SU-DHL-6 (cell line): ENCODE measurements around the gene RSPO3.

Experiments used
- H2AFZ ChIP-seq: fragments of 200-600 bp; sonication (generic); 2 replicates; pipeline ENCODE4 v1.6.1; 2014; ENCODE audit warnings: low read depth, mild to moderate bottlenecking, moderate library complexity, mixed read lengths, antibody characterized with exemption, low read length; ENCODE audit not compliant: severe bottlenecking
- H3F3A ChIP-seq: fragments of 200-600 bp; shearing (Covaris generic); 2 replicates; pipeline ENCODE4 v1.6.0; 2016; ENCODE audit warnings: antibody characterized with exemption, mild to moderate bottlenecking; ENCODE audit not compliant: insufficient read depth
- H3K27ac ChIP-seq: fragments of 200-600 bp; sonication (generic); 2 replicates; pipeline ENCODE4 v1.5.1; 2016; ENCODE audit warnings: low read depth, mild to moderate bottlenecking, low read length, moderate library complexity, mixed read lengths
- H3K27me3 ChIP-seq: fragments of 200-600 bp; sonication (generic), shearing (Covaris generic); 2 replicates; pipeline ENCODE4 v1.6.0; 2014; ENCODE audit warnings: mild to moderate bottlenecking, low read length
- H3K36me3 ChIP-seq: fragments of 200-600 bp; sonication (generic); 2 replicates; pipeline ENCODE4 v1.6.1; 2014; ENCODE audit warnings: mild to moderate bottlenecking, low read length, mixed read lengths
- H3K4me2 ChIP-seq: fragments of 300-600, 200-600 bp; shearing (Covaris generic), sonication (generic); 2 replicates; pipeline ENCODE4 v1.6.0; 2014; ENCODE audit warnings: low read length, low read depth, mild to moderate bottlenecking; ENCODE audit not compliant: poor library complexity, severe bottlenecking
- H3K4me3 ChIP-seq: fragments of 200-600 bp; sonication (generic); 2 replicates; pipeline ENCODE4 v1.5.1; 2014; ENCODE audit warnings: antibody characterized with exemption, low read length, mild to moderate bottlenecking, mixed read lengths; ENCODE audit not compliant: insufficient read depth, poor library complexity, severe bottlenecking
- H3K79me2 ChIP-seq: fragments of 200-600 bp; sonication (generic); 2 replicates; pipeline ENCODE4 v1.6.1; 2014; ENCODE audit warnings: mild to moderate bottlenecking, low read length, moderate library complexity; ENCODE audit not compliant: insufficient read depth
- H3K9ac ChIP-seq: fragments of 200-600 bp; sonication (generic); 2 replicates; pipeline ENCODE4 v1.7.0; 2014; ENCODE audit warnings: mild to moderate bottlenecking, low read length
- H3K9me2 ChIP-seq: fragments of 200-600 bp; sonication (generic); replicated peaks from 2 replicates; pipeline ENCODE4 v1.6.1; 2014; ENCODE audit warnings: low read length; ENCODE audit not compliant: insufficient read depth
- H3K9me3 ChIP-seq: fragments of 200-600 bp; sonication (generic); 2 replicates; pipeline ENCODE4 v1.6.1; 2014; ENCODE audit warnings: low read length, mixed read lengths; ENCODE audit not compliant: insufficient read depth
- H4K20me1 ChIP-seq: fragments of 200-600 bp; sonication (generic); 2 replicates; pipeline ENCODE4 v1.6.1; 2014; ENCODE audit warnings: low read depth, mild to moderate bottlenecking, antibody characterized with exemption, low read length, moderate library complexity, mixed read lengths
- EZH2phosphoT487 ChIP-seq: fragments of 200-600 bp; sonication (generic), shearing (Covaris generic); conservative IDR thresholded peaks from 2 replicates; pipeline ENCODE4 v1.6.1; 2018; ENCODE audit warnings: mild to moderate bottlenecking, antibody characterized with exemption, low read length, moderate library complexity, mixed read lengths
- TF ChIP-seq, protein P1 (sequence below): fragments of 200-600 bp; sonication (generic); IDR thresholded peaks from one replicate; pipeline ENCODE4 v1.5.1; 2017; ENCODE audit warnings: antibody characterized with exemption, mild to moderate bottlenecking, low read length, moderate library complexity; ENCODE audit not compliant: insufficient read depth, poor library complexity, severe bottlenecking

The RSPO3 gene

DNA sequence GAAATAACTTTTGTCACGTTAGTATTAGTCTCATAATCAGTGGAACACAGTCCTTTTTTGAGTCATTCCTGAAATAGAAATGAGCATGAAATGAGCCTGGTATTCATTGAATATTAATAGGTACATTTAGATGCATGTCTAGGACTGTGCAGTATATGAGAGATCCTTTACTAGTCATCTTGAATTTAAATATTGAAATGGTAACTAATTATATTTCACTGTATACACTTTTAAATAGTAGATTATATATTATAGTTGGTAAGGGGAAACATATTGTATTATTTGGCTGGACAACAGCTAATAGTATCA is 59.4 kb downstream of the RSPO3 start:
- Histone ChIP-seq H2AFZ (no peak overlapping the region), H3K36me3 (no peaks in the 10 kb centered on the region), H3K27ac (no peak overlapping the region), H3K9me3 (no peaks in the 10 kb centered on the region), H3K9ac (no peak overlapping the region), H3K4me3 (no peak overlapping the region), H3K9me2 (no peaks in the 10 kb centered on the region), H4K20me1 (0 out of 2 replicates have a peak, but pooled peaks cover 4% of the 10 kb centered on the region), H3F3A (no peaks in the 10 kb centered on the region), H3K27me3 (no peaks in the 10 kb centered on the region), H3K4me2 (no peak overlapping the region), H3K79me2 (no peaks in the 10 kb centered on the region)
- TF ChIP-seq EZH2phosphoT487 = no peak
- TF ChIP-seq, protein P1, sequence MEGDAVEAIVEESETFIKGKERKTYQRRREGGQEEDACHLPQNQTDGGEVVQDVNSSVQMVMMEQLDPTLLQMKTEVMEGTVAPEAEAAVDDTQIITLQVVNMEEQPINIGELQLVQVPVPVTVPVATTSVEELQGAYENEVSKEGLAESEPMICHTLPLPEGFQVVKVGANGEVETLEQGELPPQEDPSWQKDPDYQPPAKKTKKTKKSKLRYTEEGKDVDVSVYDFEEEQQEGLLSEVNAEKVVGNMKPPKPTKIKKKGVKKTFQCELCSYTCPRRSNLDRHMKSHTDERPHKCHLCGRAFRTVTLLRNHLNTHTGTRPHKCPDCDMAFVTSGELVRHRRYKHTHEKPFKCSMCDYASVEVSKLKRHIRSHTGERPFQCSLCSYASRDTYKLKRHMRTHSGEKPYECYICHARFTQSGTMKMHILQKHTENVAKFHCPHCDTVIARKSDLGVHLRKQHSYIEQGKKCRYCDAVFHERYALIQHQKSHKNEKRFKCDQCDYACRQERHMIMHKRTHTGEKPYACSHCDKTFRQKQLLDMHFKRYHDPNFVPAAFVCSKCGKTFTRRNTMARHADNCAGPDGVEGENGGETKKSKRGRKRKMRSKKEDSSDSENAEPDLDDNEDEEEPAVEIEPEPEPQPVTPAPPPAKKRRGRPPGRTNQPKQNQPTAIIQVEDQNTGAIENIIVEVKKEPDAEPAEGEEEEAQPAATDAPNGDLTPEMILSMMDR = no peak

DNA sequence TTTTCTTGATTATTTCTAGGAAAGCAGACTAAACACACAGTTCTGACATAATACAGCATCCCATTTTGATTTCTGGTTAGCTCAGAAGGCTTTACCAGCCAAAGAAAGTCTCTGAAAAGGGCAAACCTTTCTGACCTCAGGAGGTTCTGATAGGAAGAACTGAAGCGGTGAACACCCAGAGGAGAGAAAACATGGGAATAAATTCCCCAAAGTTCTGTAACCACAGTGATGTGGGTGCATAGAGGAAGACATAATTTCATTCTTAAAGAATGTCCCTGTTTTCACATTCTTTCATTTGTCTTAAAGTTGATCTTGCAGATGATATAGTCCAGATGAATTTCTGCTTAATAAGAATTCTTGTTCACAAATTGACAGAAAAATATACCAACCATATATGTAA is 60.3 kb downstream of the RSPO3 start:
- TF ChIP-seq, protein P1 = no peak
- no peak for TF ChIP-seq EZH2phosphoT487

DNA sequence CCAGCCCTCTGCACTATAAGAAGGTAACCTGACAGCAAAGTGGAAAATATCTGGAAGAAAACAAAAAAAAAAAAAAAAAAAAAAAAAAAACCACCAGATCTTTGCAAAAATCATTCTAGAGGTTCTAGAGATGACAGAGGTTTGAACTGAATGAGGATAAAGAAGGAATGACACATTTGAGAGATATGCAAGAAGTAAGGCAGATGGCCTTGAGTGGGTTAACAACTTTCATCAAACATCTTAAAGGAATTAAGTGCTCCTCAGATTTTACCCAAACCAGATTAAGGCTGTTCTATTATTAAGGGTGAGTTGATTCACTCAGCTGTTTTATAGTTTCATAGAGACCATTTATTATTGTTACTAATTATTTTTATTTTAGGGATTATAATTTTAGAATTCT is 62.0 kb downstream of the RSPO3 start:
- Histone ChIP-seq H3K27me3 (no peaks in the 10 kb centered on the region), H3K9ac (no peak overlapping the region), H3K79me2 (no peaks in the 10 kb centered on the region), H3K27ac (no peak overlapping the region), H4K20me1 (0 out of 2 replicates have a peak, but pooled peaks cover 4% of the 10 kb centered on the region), H3F3A (no peaks in the 10 kb centered on the region), H3K4me3 (no peak overlapping the region), H3K9me3 (no peaks in the 10 kb centered on the region), H2AFZ (no peak overlapping the region), H3K9me2 (no peaks in the 10 kb centered on the region), H3K4me2 (no peak overlapping the region), H3K36me3 (no peaks in the 10 kb centered on the region)
- no peak for TF ChIP-seq EZH2phosphoT487
- TF ChIP-seq, protein P1 = no peak

More for the DNA sequence above, 60.3 kb downstream of the RSPO3 start:
- Histone ChIP-seq H3F3A (no peaks in the 10 kb centered on the region), H3K4me3 (no peak overlapping the region), H3K27me3 (no peaks in the 10 kb centered on the region), H3K79me2 (no peaks in the 10 kb centered on the region), H3K4me2 (no peak overlapping the region), H2AFZ (no peak overlapping the region), H3K9me2 (no peaks in the 10 kb centered on the region), H3K36me3 (no peaks in the 10 kb centered on the region), H3K27ac (no peak overlapping the region), H4K20me1 (0 out of 2 replicates have a peak, but pooled peaks cover 4% of the 10 kb centered on the region), H3K9ac (no peak overlapping the region), H3K9me3 (no peaks in the 10 kb centered on the region)

DNA sequence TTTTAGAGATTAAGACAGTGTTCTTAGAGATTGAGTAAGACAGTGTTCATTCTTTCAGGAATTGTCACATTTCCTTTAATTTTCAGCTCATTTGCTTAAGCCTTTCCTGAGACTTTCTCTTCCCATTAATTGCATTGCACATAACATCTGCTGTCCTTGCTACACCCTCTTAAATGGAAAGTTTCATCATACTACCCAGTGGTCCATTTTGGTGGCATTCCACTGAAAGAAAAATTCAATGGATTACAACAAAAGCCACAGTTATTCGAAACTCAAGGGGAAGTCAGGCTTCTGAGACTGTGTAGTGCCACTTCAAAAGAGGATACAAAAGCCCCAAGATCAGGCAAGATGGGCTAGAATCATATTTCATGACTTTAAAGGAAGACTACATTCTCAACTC is 64.0 kb downstream of the RSPO3 start:
- Histone ChIP-seq H2AFZ (no peak overlapping the region), H3K27me3 (no peaks in the 10 kb centered on the region), H3K4me2 (no peak overlapping the region), H3K9ac (no peak overlapping the region), H4K20me1 (0 out of 2 replicates have a peak, but pooled peaks cover 4% of the 10 kb centered on the region), H3K9me3 (no peaks in the 10 kb centered on the region), H3K79me2 (no peaks in the 10 kb centered on the region), H3K27ac (no peak overlapping the region), H3F3A (no peaks in the 10 kb centered on the region), H3K4me3 (no peak overlapping the region), H3K9me2 (no peaks in the 10 kb centered on the region), H3K36me3 (no peaks in the 10 kb centered on the region)
- TF ChIP-seq EZH2phosphoT487 = no peak
- TF ChIP-seq, protein P1 = no peak
